GM18499 (cell line): Measurements from ENCODE around the gene ASXL1.
"Not testable (repeated sequence)": the region's sequence is repeated elsewhere in the genome, so short reads cannot be mapped to it uniquely, and the experiment has no call there.

ENCODE experiments used
- ATAC-seq: cut with Tn5 transposase; IDR thresholded peaks from one replicate; pipeline ENCODE4 v1.9.1; 2021; ENCODE audit warnings: moderate number of reproducible peaks; ENCODE audit not compliant: insufficient read depth, unreplicated experiment

Gene ASXL1

DNA sequence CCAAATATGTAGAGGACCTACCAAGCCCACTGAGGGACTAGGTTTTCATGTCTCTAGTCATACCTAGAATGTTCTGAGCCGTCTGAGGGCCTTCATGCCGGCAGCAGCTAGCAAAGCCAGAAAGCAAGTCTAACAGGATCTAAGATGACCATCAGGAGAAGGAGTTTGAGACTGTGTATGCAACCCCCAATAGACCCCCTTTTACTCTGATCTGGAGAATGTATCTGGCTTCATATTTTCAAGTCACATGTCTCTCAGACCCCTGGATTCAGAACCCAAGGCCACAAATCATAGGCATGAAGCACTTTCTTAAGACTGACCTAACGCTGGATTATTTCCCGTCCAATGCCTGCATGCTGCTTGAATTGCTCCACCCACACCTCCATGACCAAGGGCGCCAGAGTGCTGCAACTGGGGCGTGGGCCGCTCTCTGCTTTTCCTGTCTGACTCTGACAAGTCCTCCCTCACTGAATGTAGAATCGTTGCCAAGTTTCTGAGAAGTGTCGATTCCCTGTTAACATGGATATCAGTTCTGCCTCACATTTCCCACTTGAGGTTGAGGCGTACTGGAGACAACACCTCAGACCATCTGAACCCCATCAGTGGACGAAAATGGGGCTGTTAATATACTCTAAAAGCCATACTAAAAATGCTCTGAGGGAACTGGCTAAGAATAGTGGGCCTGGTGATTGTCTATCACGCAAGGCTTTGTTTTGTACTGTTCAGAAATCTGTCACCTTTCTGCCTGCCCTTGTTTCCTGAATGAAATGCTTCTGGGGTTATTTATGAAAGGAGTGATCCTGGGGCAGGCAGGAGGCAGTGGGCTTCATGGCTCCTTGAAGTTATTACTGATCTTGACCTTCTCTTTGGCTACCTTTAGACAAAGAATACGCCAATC is 23.9 kb upstream of the ASXL1 start:
- ATAC-seq, result no peak

DNA sequence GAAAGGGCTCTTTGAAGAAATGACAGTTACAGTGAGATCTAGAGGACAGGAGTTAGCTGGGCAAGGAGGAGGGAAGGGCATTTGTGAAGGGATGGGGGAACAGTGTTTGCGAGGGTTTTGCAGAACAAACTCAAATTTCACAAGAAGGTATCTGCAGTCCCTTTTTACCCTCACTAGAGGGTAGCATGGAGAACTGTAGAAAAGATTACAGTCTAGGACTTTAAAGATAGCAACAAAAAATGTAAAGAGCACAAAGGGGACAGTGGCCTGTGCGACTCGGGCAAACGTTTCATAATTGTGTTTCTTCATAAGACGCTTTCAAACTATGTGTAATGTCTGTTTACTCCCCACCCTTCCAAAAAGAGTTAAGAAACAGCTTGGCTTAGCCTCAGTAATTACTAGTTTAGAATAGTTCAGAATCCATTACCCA is 21.2 kb upstream of the ASXL1 start:
- no peak for ATAC-seq

DNA sequence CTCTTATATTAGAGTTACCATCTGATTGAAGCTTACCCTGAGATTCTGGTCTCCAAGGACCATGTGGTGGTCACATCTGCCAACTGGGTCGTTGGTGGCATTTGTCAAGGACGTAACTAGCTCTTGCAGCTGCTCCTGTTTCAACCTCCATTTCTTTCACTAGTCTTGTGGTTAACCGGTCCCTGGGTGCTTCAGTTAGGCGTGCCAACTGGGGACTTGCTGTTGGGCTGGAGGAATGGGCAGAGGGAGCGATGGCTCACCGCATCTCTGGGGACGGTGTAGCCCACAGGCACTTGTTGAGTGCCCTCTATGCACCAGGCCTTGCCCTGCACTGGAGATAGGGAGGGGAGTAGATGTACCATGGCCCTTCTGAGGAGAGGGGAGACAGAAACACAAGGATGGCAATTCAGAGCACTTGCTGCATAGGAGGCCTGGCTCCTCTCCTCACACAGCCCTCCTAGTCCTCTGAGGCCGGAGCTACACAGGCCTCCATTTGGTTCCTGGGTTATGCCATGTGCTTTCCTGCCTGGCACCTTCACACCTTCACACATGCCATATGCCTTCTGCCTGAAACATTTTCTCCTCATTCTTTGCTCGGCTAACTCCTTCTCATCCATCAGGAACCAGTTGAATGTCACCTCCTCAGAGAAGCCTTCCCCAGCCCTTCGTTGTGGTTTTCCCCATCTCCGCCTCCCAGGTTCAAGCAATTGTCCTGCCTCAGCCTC is 20.0 kb upstream of the ASXL1 start:
- ATAC-seq, result no peak

DNA sequence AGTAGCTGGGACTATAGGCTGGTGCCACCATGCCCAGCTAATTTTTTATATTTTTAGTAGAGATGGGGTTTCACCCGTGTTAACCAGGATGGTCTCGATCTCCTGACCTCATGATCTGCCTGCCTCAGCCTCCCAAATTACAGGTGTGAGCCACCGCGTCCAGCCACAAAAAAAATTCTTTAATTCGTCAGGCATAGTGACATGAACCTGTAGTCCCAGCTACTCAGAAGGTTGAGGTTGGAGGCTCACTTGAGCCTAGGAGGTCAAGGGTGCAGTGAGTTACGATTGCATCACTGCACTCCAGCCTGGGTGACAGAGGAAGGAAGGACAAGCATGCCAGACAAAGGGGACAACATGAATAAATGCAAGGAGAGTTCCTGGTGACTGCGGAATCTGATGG is 19.5 kb upstream of the ASXL1 start:
- ATAC-seq, result no peak

DNA sequence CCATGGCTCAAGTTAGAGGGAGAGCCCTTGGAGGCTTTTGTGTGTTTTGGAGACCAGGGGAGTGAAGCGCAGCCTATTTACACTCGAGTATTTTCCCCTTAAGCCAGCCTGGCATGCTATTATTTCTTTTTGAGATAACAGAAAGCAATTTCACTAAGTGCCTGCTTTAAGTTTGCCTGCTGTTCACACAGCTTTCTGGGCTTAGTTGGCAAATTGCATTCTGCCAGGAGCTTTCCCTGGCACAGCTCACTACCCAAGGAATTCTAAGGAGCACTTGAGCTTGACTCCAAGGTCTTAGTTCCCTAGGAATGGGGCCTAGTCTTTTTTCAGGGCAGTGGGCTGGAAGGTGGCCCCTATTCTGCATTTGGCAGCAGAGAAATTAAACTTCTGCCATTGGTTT is 19.0 kb upstream of the ASXL1 start:
- ATAC-seq, result no peak

DNA sequence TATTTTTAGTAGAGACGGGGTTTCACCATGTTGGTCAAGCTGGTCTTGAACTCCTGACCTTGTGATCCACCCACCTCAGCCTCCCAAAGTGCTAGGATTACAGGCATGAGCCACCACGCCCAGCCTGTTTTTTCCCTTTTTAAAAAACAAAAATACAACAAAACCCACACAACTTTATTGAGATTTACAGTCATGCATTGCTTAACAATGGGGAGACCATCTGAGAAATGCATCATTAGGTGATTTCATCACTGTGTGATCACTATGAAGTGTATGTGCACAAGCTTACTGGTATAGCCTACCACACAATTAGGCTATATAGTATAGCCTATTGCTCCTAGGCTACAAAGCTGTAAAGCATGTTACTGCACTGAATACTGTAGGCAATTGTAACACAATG is 17.1 kb upstream of the ASXL1 start:
- ATAC-seq, result not testable (repeated sequence)

DNA sequence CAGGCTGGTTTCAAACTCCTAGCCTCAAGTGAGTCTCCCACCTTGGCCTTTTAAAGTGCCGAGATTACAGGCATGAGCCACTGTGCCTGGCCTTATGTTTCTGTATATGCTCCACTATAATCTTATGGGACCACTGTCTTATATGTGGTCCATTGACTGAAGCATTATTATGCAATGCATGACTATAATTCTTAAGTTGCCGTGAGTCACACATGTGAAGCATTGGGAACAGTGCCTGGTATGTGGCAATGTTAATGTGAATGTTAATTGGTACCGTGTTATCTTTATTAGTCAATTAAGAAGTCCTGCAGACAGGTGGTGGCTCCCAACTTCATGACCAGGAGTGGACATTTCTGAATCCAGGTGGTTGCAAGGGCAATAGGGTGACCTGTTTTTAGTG is 14.7 kb upstream of the ASXL1 start:
- no peak for ATAC-seq

DNA sequence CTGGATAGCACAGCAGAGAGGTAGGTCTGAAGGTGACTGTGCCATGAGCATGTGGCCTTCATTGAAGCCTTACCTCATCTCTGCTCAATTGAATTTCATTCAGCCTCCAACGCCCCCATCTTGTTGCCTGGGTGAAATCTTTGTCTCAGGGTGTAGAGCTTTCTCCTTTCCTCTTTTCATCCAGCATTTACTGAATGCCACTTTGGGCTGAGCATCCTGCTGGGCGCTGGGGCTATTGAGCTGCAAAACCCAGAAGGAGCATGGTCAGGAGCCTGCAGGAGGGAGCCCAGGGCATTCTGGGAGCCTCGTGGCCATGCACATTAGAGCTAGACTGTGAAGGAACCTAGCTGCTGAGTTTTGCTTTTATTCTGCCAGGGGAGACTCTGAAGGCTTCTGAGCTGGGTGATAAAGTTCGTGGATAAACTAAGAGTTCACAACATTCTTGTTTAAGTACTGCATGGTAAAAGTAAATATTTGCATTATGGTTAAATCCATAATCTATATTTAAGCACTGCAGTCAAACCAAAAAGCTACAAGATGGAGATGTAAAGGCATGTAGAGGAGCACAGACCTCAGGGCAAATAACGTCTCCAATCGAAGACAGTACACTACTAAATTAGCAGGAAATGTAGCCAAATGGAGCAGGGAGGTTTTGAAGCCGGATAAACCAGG is 13.2 kb upstream of the ASXL1 start:
- no peak for ATAC-seq

DNA sequence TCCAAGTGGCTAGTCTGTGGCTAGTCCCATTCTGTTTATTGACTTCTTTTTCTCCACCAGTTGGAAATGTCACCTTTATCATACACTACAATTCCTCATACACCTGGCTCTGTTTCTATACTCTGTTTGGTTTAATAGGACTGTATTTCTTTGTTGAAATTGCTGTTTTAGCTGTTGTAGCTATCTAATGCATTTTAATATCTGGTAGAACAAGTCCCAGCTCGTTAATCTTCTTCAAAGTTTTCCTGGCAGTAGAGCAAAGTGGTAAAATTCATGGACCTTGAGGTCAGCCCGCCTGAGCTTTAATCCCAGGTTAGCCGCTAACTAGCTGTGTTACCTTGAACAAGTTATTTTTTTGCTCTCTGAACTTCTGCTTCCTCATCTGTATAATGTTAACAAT is 9.9 kb upstream of the ASXL1 start:
- ATAC-seq, result no peak

DNA sequence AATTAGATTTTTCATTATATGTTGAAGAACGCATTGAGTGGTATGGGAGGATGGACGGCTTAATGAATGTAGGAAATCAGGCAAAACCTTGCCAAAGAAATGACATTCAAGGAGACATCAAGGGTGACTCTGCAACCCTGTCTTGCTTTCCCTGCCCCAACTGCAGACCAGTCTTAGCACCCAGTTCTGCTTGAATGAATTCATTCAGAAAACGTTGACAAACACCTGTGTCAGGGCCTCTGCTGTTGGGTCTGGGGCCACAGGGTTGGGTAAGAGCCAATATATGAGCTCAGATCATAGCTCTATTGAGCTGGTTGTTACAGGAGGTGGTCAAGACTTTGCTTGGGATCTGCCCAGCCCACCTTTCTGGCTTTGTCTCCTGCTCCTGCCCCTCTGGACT is 7.7 kb upstream of the ASXL1 start:
- no peak for ATAC-seq

DNA sequence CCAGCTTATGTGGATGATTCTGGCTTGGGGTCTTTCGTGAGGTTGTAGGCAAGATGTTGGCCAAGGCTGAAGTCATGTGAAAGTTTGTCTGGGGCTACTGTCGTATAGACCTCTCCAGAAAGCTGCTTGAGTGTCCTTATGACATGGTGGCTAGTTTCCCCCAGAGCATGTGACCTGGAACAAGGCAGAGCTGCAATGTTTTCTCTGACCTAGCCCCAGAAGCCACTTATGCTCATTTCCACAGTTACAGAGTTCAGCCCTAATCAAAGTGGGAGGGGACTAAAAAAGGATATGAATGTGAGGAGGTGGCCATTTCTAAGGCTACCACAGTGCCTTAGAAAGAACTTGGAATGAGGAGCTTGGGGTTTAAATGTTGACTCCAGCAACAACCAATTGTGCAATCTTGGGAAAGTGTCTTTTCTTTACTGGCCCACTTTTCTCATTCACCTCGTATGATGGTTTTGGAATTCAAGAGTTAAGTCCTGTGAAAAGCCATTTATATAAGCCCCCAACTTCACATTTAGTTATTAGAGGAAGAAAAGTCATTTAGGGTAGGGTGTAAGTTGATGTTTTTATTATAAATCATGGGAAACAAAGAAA is 5.9 kb upstream of the ASXL1 start:
- ATAC-seq, result no peak

DNA sequence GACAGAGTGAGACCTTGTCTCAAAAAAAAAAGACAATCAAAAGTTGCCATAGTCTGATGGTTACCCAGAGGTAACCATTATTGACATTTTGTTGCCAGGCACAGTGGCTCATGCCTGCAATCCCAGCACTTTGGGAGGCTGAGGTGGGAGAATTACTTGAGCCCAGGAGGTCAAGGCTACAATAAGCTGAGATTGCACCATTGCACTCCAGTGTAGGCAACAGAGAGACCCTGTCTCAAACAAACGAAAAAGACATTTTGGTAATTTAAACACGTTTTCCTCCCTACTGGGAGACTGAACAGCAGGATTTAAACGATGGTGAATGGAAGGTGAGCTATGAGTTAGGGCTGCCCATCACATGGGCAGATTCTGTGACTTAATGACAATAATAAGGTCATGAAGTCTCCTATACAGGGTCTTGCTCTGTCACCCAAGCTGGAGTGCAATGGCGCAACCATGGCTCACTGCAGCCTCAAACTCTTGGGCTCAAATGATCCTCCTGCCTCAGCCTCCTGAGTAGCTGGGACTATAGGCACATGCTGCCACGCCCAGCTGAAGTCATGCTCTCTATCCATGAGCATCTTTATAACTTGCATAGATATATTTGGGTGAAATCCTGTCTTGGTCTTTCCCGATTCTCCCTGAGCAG is 4.2 kb upstream of the ASXL1 start:
- ATAC-seq, result no peak

DNA sequence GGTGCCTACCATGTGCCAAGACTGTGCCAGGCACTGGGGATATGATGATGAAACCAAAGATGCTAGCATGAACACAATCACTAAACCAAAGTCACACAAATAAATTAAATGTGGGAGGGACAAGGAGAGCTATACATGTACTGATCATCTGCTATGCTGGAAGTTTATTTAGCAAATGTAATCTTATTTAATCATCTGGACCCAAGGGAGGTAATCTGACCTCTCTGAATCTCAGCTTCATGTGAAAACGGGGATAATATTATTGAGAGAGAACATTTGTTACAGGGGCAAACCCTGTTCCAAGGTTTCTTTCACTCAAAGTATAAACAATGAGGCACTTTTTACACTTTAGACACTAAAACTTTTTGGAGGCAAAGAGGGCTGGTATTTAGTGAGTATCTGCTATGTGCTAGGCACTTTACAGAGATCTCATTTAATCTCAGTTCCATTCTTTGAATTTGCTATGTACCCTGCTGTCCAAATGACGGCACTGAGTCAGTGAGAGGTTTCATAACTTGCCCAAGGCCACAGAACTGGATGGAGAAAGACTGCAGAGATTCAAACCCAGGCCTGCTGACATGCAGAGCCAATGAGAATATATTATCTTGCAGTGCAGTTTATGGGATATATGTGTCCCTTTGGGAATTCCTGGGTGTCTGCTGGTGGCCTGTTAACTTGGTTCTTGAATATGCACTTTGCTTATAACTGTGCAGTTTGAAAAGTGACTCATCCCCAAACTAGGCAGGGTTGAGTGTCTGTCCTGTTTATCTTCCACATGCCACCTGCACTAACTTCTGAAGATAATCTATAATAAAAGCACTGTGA is 3.3 kb upstream of the ASXL1 start:
- ATAC-seq, result no peak

DNA sequence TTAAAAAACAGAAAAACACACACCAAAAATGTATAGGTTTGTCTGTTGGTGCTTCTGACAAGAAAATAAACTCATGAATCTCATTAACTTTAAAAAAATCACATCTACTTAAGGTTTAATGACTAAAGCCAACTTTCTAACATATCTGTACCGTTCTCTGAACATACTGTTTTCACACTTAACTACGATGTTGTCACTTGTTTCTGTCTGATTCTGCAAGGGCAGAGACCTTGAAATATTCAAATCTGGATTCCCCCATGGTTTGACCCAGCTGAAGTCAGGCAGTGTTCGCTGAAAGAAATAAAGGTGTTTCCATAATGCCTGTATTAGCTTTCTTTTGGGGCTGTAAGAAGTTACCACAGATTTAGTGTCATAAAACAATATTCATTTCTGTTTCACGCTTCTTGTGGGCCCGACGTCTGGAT is 2.7 kb upstream of the ASXL1 start:
- no peak for ATAC-seq

DNA sequence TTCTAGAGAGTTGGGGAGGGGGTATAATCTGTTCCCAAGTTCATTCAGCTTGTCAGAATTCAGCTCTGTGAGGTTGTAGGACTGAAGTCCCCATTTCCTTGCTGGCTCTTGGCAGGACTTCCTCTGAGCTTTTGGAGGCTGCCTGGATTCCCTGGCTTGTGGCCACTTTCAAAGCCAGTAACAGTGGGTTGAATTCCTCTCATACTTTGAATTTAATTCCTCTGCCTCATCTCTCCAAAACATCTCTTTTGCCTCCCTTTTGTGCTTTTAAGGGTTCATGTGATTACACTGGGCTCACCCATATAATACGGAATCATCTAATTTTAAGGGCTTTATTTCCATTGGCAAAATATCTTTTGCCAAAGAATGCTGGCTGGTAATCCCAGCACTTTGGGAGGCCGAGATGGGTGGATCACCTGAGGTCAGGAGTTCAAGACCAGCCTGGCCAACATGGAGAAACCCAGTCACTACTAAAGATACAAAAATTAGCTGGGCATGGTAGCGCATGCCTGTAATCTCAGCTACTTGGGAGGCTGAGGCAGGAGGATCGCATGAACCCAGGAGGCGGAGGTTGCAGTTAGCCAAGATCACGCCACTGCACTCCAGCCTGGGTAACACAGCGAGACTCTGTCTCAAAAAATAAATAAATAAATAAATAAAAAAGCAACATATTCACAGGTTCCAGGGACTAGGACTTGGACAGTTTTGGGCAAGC is 2.1 kb upstream of the ASXL1 start:
- not testable (repeated sequence) for ATAC-seq

DNA sequence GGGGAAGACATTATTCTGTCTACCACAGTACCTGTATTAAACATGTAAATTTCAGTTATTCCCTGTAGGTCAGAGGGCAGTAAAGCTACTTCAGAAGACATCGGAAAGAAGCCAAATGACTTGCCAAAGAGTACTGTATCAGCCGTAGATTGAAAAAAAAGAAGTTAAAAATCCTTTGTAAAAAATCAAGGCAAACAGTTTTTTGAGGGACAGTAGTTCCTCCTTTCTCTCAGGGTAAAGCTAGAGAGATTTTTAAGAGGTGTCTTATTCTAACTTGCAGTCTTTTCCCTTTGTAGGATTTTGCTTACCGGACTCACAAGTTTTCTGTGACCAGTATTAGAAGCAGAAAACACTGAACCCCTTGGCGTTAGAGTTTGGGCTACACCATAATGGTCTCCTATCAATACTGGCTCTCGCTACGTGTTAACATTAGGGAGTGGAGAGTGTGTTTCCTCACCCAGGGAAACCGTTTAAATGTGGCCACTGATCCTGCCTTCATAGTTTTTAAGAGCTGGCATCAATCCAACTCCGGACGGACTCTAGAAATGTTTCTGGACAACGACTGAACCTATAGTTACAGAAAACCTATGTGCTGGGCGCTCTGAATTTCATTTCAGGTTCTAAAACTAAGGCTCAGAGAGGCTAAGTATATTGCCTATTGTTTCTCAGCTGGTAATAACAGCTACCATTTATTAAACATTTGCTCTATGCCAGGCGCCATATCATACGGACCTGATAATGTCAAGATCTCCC is 1.3 kb upstream of the ASXL1 start:
- ATAC-seq, result no peak

DNA sequence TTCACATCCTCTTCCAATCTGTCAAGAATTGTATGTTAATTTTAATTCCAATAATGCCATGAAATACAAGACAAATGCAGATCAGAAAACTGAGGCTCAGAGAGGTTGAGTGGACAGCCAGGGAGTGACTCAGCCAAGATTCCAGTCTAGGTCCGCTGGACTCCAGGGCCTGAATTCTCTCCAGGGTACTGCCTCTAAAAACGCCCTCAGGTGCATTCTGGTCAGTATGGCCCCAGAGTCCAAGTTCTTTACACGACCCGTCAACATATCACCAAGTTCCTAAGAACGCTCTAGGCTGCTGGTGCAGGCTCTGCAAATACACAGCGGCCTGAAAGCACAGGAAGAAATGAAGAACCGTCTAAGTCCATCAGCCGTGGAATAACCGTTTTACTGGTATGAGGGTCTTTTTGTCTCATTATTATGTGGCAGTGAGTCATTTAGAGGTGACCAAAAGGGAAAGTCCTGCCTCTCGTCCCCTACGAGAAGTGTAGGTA is 709 bp upstream of the ASXL1 start:
- no peak for ATAC-seq

DNA sequence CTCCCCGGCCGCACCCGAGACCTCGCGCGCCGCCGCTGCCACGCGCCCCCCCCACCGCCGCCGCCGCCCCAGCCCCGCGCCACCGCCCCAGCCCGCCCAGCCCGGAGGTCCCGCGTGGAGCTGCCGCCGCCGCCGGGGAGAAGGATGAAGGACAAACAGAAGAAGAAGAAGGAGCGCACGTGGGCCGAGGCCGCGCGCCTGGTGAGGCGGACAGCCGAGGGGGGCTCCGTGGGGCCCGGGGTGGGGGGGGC is 426 bp downstream of the ASXL1 start:
- ATAC-seq, result no peak
